Measurements from ENCODE around the gene MAPK12. TPM values are rescaled to one million over a fixed set of nuclear protein-coding genes. Genes with fewer than 3 reads are reported as not detected.

Gene MAPK12
- total and polyA plus RNA-seq, 9 of the 15 experiments (the other 6 are each of a cell fraction or from before 2014, with no cell fraction given), result 0.79 to 71.5 (median 32.8) TPM

- TF ChIP-seq RREB1 (CRISPR knock-in tag; IDR thresholded peaks at IDR 0.05) (no peak), SMARCA5 (IDR thresholded peaks at IDR 0.05) (no peak), E2F5 (CRISPR knock-in tag; IDR thresholded peaks at IDR 0.05) (no peak), ELF4 (CRISPR knock-in tag; IDR thresholded peaks at IDR 0.05) (no peak), CTCFL (IDR thresholded peaks at IDR 0.05; ENCODE audit: borderline replicate concordance, insufficient read depth, low read depth, low read length, poor library complexity, severe bottlenecking) (no peak), ARID2 (IDR thresholded peaks at IDR 0.05) (no peak), NR0B1 (IDR thresholded peaks at IDR 0.05; ENCODE audit: partially characterized antibody) (no peak), DMBX1 (CRISPR knock-in tag; IDR thresholded peaks at IDR 0.05; ENCODE audit: borderline replicate concordance) (no peak)
Observed at GRCh38 chr22:50284479-50284878, 23.0 kb upstream of the MAPK12 start (continued).
